Muscle layer of colon (tissue), 2 donors: ENCODE data around the gene IFT20.
"Not testable (repeated sequence)": the region's sequence is repeated elsewhere in the genome, so short reads cannot be mapped to it uniquely, and the experiment has no call there.

Source experiments
- H3K27ac ChIP-seq: one replicate; pipeline ENCODE4 v1.7.0; 2013; ENCODE audit warnings: low read depth, mild to moderate bottlenecking, low read length, moderate library complexity
- H3K27me3 ChIP-seq, 2 donors: one replicate each; pipeline ENCODE4 v1.7.0; 2013; ENCODE audit warnings: low read length in 2 of 2, mild to moderate bottlenecking in 2 of 2; ENCODE audit not compliant: insufficient read depth in 2 of 2, control insufficient read depth in 1 of 2
- H3K36me3 ChIP-seq: one replicate; pipeline ENCODE4 v1.7.0; 2013; ENCODE audit warnings: mild to moderate bottlenecking, low read length; ENCODE audit not compliant: insufficient read depth
- H3K4me1 ChIP-seq: one replicate; pipeline ENCODE4 v1.7.0; 2013; ENCODE audit warnings: mild to moderate bottlenecking, low read length; ENCODE audit not compliant: insufficient read depth
- H3K4me3 ChIP-seq, 2 donors: one replicate each; pipeline ENCODE4 v1.7.0; 2013; ENCODE audit warnings: low read length in 2 of 2, low read depth in 1 of 2, mild to moderate bottlenecking in 1 of 2, moderate library complexity in 1 of 2
- H3K9ac ChIP-seq: one replicate; pipeline ENCODE4 v1.7.0; 2013; ENCODE audit warnings: low read length
- H3K9me3 ChIP-seq: one replicate; pipeline ENCODE4 v1.7.0; 2013; ENCODE audit warnings: mild to moderate bottlenecking, low read length
- donor health status: abdominal sarcoma.
- donor health status: Adenocarcinoma of cecum.

IFT20 gene

GRCh38 chr17:28342313-28342712, 7.0 kb upstream of the IFT20 start:
- Histone ChIP-seq H3K4me1 (peaks cover 11% of the 10 kb centered on the region), H3K9ac (no peak overlapping the region), H3K9me3 (no peaks in the 10 kb centered on the region), H3K27me3 (no peaks in the 10 kb centered on the region), H3K27ac (no peak overlapping the region), H3K36me3 (peaks cover 75% of the 10 kb centered on the region), H3K4me3 (no peak overlapping the region)

- Histone ChIP-seq H3K36me3 (peaks cover 68% of the 10 kb centered on the region), H3K4me3 (no peak overlapping the region), H3K27ac (no peak overlapping the region), H3K9me3 (no peaks in the 10 kb centered on the region), H3K4me1 (peaks cover 19% of the 10 kb centered on the region), H3K9ac (no peak overlapping the region), H3K27me3 (no peaks in the 10 kb centered on the region)
Observed at GRCh38 chr17:28341516-28341915, 6.2 kb upstream of the IFT20 start.

GRCh38 chr17:28340374-28340773, 5.1 kb upstream of the IFT20 start:
- H3K9ac ChIP-seq, result no peak overlapping the region
- no peaks in the 10 kb centered on the region for H3K9me3 ChIP-seq
- no peak overlapping the region for H3K4me3 ChIP-seq
- H3K27me3 ChIP-seq, result no peaks in the 10 kb centered on the region
- no peak overlapping the region for H3K27ac ChIP-seq
- H3K36me3 ChIP-seq, result peaks cover 57% of the 10 kb centered on the region
- H3K4me1 ChIP-seq, result peaks cover 23% of the 10 kb centered on the region

GRCh38 chr17:28339431-28339830, 4.2 kb upstream of the IFT20 start:
- Histone ChIP-seq H3K4me3 (no peak overlapping the region), H3K9me3 (no peaks in the 10 kb centered on the region), H3K9ac (no peak overlapping the region), H3K27ac (no peak overlapping the region), H3K36me3 (peaks cover 47% of the 10 kb centered on the region), H3K27me3 (no peaks in the 10 kb centered on the region), H3K4me1 (peaks cover 26% of the 10 kb centered on the region)

- not testable (repeated sequence) for H3K9me3 ChIP-seq, H3K9ac ChIP-seq, H3K4me3 ChIP-seq, H3K27ac ChIP-seq, H3K27me3 ChIP-seq
- Histone ChIP-seq H3K36me3 (peaks cover 44% of the 10 kb centered on the region), H3K4me1 (peaks cover 32% of the 10 kb centered on the region)
Observed at GRCh38 chr17:28338769-28339212, 3.5 kb upstream of the IFT20 start.

- Histone ChIP-seq H3K9ac (no peak overlapping the region), H3K36me3 (peaks cover 40% of the 10 kb centered on the region), H3K27me3 (no peaks in the 10 kb centered on the region), H3K9me3 (no peaks in the 10 kb centered on the region), H3K4me3 (no peak overlapping the region), H3K4me1 (peaks cover 38% of the 10 kb centered on the region), H3K27ac (no peak overlapping the region)
Observed at GRCh38 chr17:28338056-28338768, 2.9 kb upstream of the IFT20 start.

GRCh38 chr17:28335959-28336871, 943 bp upstream of the IFT20 start:
- peak overlapping the region; percentile 65 for H3K9ac ChIP-seq
- peak overlapping the region; percentile 72 to 83 for H3K4me3 ChIP-seq
- H3K4me1 ChIP-seq, result peaks cover 40% of the 10 kb centered on the region
- H3K27ac ChIP-seq, result peak overlapping the region; percentile 96
- peaks cover 30% of the 10 kb centered on the region for H3K36me3 ChIP-seq
- no peaks in the 10 kb centered on the region for H3K27me3 ChIP-seq
- no peaks in the 10 kb centered on the region for H3K9me3 ChIP-seq

GRCh38 chr17:28334666-28335200, 539 bp downstream of the IFT20 start:
- H3K4me3 ChIP-seq, result peak overlapping the region; percentile 93
- H3K9me3 ChIP-seq, result no peaks in the 10 kb centered on the region
- H3K27ac ChIP-seq, result peak overlapping the region; percentile 91
- no peaks in the 10 kb centered on the region for H3K27me3 ChIP-seq
- peaks cover 25% of the 10 kb centered on the region for H3K36me3 ChIP-seq
- peak overlapping the region; percentile 66 for H3K9ac ChIP-seq
- H3K4me1 ChIP-seq, result peaks cover 40% of the 10 kb centered on the region

GRCh38 chr17:28334171-28334570, 1.1 kb downstream of the IFT20 start:
- Histone ChIP-seq H3K27me3 (no peaks in the 10 kb centered on the region), H3K9me3 (no peaks in the 10 kb centered on the region), H3K9ac (peak overlapping the region; percentile 66), H3K36me3 (peaks cover 23% of the 10 kb centered on the region), H3K27ac (peak overlapping the region; percentile 91), H3K4me3 (peak overlapping the region in 1 of 2 donors; percentile 93), H3K4me1 (peaks cover 40% of the 10 kb centered on the region)

- Histone ChIP-seq H3K27ac (no peak overlapping the region), H3K36me3 (peaks cover 32% of the 10 kb centered on the region), H3K9me3 (no peaks in the 10 kb centered on the region), H3K27me3 (no peaks in the 10 kb centered on the region), H3K4me1 (peaks cover 36% of the 10 kb centered on the region), H3K4me3 (no peak overlapping the region), H3K9ac (no peak overlapping the region)
Observed at GRCh38 chr17:28333083-28333746, 2.1 kb downstream of the IFT20 start.

- no peak overlapping the region for H3K9ac ChIP-seq
- H3K4me3 ChIP-seq, result no peak overlapping the region
- H3K36me3 ChIP-seq, result peaks cover 36% of the 10 kb centered on the region
- no peak overlapping the region for H3K27ac ChIP-seq
- H3K27me3 ChIP-seq, result no peaks in the 10 kb centered on the region
- H3K9me3 ChIP-seq, result no peaks in the 10 kb centered on the region
- peaks cover 26% of the 10 kb centered on the region for H3K4me1 ChIP-seq
Observed at GRCh38 chr17:28331891-28332420, 3.3 kb downstream of the IFT20 start.
